Superior temporal gyrus (tissue), 1 donor: ENCODE data around the gene ENOPH1.
A peak's percentile ranks its signal among the peaks of the same experiment; 100 is the strongest.
"Not testable (repeated sequence)": the region's sequence is repeated elsewhere in the genome, so short reads cannot be mapped to it uniquely, and the experiment has no call there.

Experiments used
- DNase-seq: peaks from one replicate; pipeline ENCODE4 v3.0.0-alpha.2; 2016; ENCODE audit errors: extremely low spot score

Gene ENOPH1

DNA sequence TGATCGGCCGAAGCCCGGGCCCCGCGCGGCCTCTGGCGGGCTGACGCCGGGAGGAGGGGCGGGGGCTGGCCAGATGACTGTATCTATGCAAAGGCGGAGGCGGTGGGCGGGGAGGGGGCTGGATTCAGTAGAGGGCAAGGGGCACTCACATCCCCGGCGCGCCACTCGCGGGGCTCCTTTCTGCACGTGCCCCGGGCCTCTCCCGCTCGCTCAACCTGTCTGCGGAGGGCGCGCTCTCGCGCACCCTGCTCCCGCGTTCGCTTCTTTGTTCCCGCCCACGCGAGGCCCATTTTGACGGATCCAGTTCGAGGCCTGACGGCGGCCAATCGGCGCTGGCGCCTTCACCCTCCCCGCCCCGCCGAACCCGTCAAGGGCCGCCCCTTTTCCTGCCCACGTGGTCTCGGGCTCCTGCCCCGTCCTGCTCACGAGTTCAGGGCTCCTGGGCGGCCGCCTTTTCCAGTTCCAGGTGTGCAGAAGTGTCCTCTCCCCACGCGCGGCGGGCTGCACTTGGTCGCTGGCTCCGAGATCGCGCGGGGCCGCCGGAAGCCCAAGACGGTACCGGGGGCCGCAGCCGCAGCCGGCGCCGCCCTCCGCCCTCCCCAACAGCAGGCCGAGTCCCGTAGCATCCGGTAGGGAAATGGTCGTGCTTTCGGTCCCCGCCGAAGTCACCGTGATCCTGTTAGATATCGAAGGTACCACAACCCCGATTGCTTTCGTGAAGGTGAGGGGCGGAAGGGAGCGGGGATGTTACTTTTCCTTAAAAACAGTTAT lies at the start of gene ENOPH1, which contains the start of gene HNRNPDL:
ENOPH1 (plus strand) TSS at position 398 of the 771 bp plus-strand sequence; CDS start at position 638, 240 bp downstream.
HNRNPDL (minus strand) TSS at position 270 of the 771 bp plus-strand sequence. CDS start 772 bp downstream, outside the sequence.
- DNase-seq: peak; percentile 96

GRCh38 chr4:82380831-82381230 lies 49.6 kb upstream of the ENOPH1 start:
- no peak for DNase-seq

DNA sequence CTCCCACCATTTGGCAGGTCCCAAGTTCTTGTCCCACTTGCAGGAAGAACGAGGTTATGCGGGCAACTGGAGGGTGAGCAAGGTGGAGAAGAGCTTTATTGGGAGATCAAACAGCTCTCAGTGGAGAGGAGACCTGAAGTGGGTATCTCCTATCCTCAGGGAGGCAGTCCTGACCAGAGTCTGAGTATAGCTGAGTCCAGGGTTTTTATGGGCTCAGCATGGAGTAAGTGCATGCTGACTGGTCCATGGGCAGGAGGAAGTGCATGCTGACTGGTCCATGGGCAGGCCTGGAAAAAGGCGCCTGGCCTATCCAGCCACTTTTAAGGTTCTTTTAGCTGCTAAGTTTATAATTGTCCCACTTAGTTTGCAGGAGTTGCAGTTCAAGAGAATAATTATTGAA lies 49.2 kb upstream of the ENOPH1 start:
- no peak for DNase-seq

DNA sequence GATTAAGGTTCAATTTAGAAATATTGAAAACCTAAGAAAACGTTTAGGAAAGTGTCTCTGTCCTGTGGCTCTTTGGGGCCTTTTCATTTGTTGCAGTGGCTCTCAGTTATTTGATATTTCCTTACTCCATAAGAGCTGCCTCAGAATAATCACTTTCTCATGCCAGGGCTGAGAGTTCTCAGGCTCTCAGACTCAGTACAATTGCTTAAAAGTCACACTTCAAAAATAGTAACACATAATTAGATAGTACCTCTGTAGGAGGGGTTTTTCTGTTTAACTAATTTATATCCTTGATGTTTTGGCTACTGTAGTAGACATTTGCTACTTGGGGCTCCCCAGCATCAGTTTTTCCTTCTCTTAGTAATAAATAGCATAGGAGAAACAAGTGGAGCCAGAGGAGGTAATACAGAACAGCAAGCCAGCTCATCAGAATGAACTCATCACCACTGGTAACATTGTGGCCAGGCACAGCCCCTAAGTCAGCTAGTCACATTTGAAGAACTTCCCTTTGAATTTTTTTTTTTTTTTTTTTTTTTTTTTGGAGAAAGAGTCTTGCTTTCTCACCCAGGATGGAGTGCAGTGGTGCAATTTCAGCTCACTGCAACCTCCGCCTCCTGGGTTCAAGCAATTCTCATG lies 48.6 kb upstream of the ENOPH1 start:
- DNase-seq: no peak

GRCh38 chr4:82382751-82383150 lies 47.6 kb upstream of the ENOPH1 start:
- DNase-seq: no peak

GRCh38 chr4:82386312-82386711 lies 44.1 kb upstream of the ENOPH1 start:
- DNase-seq: not testable (repeated sequence)

- peak; percentile 20 for DNase-seq
Observed at GRCh38 chr4:82388405-82388804, 42.0 kb upstream of the ENOPH1 start.

DNA sequence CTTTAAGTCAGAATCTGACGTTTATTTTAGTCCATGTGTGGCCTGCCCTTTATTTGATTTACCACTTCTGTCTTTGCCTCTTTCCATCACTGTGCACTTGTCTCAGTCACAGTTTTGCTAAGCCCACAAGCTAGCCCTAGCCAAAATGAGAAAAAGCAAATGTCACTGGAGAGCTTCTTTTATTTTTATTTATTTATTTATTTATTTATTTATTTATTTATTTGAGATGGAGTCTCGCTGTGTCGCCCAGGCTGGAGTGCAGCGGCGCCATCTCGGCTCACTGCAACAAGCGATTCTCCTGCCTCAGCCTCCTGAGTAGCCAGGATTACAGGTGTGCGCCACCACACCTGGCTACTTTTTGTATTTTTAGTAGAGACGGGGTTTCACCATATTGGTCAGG lies 40.3 kb upstream of the ENOPH1 start:
- not testable (repeated sequence) for DNase-seq

DNA sequence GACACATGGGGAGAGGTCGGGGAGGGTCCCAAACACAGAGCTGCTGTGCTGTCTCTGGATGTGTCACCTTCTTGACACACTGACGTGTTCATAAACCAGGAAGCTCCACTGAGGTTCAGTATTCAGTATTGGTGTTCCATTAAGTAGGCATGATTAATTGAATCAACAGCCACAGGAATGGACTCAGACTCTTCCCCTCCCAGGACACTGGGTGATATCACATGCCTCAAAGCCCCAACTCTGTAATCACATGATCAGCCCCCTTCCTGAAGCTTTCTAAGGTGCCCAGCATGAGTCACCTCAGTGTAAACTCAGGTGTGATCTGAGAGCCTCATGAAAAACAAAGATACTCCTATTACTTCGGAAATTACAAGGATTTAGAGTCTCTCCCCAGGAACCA lies 35.5 kb upstream of the ENOPH1 start:
- DNase-seq: no peak

DNA sequence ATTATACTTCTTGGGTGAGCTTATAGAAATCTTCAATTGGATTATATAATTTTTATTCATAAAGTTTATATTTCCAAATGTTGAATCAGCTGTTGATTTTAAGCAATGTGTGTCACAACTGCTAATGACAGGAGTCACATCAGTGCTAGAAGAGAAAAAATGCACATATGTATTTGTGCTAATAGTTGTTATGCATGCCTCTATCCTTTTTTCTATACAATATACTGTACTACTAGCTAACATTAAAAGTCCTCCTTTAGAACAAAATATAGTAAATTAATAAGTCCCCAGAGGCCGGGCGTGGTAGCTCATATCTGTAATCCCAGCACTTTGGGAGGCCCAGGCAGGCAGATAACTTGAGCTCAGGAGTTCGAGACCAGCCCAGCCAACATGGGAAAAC lies 32.9 kb upstream of the ENOPH1 start:
- DNase-seq: no peak

GRCh38 chr4:82398263-82398662 lies 32.1 kb upstream of the ENOPH1 start:
- DNase-seq: no peak

- no peak for DNase-seq
Observed at GRCh38 chr4:82401600-82401999, 28.8 kb upstream of the ENOPH1 start.

GRCh38 chr4:82402196-82402775 lies 28.1 kb upstream of the ENOPH1 start:
- no peak for DNase-seq

DNA sequence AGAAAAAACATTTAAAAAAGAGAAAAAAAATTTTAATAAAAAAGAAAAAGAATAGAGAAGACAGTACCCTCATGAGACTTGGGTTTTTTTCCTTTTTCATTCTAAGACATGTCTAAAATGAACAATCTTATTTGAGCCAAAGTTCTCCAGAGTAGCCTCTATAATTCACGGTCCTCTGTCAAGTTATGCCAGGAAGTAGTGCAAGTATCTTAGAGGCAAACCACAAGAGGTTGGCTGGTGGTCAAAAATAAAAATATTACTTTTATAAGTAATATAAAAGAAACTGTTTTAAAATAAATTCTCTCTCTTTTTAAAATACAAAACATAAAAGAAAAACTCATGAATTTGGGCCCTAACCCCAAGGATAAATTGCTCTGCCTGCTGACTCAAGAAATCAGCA lies 26.7 kb upstream of the ENOPH1 start:
- no peak for DNase-seq

GRCh38 chr4:82415061-82415460 lies 15.3 kb upstream of the ENOPH1 start:
- not testable (repeated sequence) for DNase-seq

DNA sequence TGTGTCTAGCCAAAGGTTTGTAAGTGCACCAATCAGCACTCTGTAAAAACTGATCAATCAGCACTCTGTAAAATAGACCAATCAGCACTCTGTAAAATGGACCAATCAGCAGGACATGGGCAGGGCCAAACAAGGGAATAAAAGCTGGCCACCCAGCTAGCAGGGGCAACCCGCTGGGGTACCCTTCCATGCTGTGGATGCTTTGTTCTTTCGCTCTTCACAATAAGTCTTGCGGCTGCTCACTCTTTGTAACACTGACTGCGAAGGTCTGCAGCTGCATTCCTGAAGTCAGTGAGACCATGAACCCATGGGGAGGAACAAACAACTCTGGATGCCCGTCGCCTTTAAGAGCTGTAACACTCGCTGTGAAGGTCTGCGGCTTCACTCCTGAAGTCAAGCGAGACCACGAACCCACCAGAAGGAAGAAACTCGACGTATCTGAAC lies 14.4 kb upstream of the ENOPH1 start:
- no peak for DNase-seq

- no peak for DNase-seq
Observed at GRCh38 chr4:82419451-82419850, 10.9 kb upstream of the ENOPH1 start.

GRCh38 chr4:82421796-82422560 lies 8.4 kb upstream of the ENOPH1 start:
- DNase-seq: no peak

GRCh38 chr4:82422616-82423015 lies 7.8 kb upstream of the ENOPH1 start:
- DNase-seq: no peak

DNA sequence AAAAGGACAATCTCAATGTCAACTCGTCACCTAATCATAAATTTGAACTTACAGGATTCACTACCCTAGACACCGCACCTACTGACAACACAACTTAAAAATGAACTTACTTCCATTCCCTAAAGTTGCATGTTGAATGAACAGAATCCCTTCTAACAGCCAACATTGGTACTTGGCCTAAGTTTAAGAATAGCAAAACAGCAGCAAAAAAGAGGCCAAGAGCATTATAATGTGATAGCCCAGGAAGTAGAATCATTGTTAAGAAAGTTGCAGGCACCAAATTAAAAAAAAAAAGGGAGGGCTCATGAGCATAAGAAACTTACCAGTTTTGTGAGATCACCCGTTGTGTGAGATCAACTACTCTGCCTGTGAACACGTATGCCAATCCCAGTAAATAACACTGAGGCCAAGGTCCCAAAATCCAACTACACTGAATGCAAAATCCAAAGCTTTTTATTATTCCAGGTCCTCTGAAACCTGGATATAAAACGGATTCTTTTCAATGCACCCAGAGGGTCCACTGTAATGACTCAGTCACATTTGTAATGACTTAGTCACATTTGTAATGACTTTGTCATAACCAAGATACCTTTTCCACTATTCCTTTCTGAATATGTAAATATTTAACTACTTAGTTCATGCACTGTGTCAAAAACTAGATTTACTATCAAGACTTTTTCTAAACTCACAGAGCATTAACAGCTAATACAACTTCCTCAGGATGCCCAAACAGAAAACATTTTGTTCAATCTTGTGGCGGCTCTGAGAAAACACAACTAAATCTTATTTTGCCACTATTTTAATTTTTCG lies 6.9 kb upstream of the ENOPH1 start:
- DNase-seq: no peak

GRCh38 chr4:82425478-82425877 lies 4.9 kb upstream of the ENOPH1 start:
- DNase-seq: no peak
